Activated T-helper 9 cell treated with anti-CD3 and anti-CD28 coated beads, Interleukin-2, amount 50 U/mL, for 16 hours (primary cell): Measurements from ENCODE around the gene PXMP4.

Source experiments
- DNase-seq: peaks from one replicate; pipeline ENCODE4 v3.0.0-alpha.2; 2020; ENCODE audit warnings: low read depth

PXMP4 gene

GRCh38 chr20:33654680-33655161 lies 65.4 kb downstream of the PXMP4 start:
- no peak for DNase-seq

- DNase-seq: no peak
These were observed 66.1 kb downstream of the PXMP4 start for GRCh38 chr20:33653900-33654596.

GRCh38 chr20:33653218-33653899 lies 66.8 kb downstream of the PXMP4 start:
- DNase-seq: no peak
